ENCODE measurements around the gene MAD1L1.

Gene MAD1L1

GRCh38 chr7:2218444-2218785 is 14.3 kb downstream of the MAD1L1 start:
- no peak for DNase-seq (ENCODE audit: low spot score)

DNA sequence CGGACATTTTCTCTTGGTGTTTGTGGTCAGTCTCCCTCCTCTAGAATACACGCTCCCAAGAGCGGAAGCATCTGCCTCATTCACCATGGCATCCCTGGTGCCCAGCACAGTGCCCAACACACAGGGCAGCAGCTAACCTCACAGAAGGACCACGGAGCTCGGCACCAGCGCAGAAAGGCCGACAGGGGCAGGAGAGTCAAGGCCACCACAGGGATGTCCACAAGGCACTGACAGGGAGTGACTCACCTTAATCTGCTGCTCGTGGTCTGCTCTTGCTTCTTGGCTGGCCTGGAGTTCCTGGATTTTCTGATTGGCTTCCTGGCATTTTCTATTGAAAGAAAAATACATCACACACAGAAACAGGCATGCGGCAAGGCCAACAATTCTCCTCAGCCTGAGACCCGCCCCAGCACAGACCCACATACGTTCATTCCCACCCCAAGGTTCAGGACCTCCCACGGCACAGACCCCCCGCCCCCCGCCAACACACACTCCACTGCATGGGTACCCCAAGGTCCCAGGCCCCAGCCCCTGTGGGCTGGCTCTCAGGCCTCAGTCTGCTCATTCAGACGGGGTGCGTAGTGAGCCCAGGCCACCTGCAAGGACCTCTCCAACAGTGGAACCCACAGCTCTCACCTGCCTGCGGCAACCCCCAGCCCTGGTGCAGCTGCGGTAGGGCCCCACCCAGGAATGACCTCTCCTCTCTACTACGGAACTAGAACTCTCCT is 14.9 kb downstream of the MAD1L1 start:
- no peak for DNase-seq (ENCODE audit: low spot score)

DNA sequence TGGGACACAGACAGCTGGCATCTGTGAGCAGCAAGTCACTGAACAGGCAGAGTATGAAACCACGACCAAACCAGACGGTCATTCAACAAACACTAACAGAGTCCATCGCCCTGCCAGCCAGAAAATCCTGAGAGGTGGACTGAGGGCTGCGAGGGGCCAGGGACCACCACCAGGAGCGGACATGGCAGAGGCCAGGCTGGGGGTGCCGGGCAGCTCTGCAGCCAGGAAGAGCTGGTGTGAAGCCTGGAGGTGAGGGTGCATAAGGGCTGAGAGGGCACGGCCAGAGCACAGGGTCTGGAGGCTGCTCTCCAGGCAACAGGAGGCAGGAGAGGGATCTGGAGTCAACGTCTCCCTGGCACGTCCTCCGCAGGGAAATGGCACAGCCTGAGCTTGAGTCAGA is 15.5 kb downstream of the MAD1L1 start:
- no peak for DNase-seq (ENCODE audit: low spot score)

DNA sequence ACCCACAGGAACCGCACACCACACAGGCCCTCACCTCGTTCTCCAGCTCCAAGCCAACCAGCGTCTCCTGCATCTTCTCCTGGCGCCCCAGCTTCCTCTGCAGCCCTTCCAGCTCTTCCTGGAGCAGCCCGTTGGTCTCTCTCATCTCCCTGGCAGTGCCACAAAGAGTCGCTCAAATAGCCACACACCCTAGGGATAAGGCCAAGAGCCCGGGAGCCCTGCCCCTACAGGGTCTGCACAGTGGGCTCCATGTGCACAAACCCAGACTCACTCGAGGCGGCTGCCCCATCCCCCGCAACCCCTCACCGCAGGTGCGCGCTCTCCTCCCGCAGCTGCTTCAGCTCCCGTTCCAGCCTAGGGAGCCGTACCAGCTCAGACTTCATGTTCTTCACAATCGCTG is 16.9 kb downstream of the MAD1L1 start:
- no peak for DNase-seq (ENCODE audit: low spot score)

GRCh38 chr7:2214636-2215035 is 18.1 kb downstream of the MAD1L1 start:
- DNase-seq (ENCODE audit: low spot score): no peak

GRCh38 chr7:2213551-2214215 is 19.1 kb downstream of the MAD1L1 start:
- DNase-seq (ENCODE audit: low spot score): no peak

DNA sequence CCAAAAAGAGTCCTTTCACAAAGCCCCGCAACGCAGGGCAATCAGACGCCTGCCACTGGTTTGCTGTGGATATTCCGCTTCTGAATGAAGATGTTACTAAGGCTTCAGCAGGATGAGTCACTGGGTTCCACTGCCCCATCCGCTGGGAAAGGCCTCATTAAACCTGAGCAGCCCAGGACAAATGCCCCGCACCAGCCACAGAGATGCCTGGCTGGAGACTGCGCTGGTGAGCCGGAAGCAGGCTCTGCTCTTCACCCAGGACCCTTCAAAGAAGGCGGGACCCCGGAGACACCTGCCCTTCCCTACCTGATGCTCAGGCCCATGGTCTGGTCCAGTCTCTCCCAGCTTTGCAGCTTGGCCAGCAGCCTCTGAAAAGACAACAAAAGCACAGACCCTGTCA is 19.8 kb downstream of the MAD1L1 start:
- DNase-seq (ENCODE audit: low spot score): no peak

GRCh38 chr7:2211926-2212325 is 20.8 kb downstream of the MAD1L1 start:
- no peak for DNase-seq (ENCODE audit: low spot score)

GRCh38 chr7:2211259-2211880 is 21.4 kb downstream of the MAD1L1 start:
- no peak for DNase-seq (ENCODE audit: low spot score)

- no peak for DNase-seq (ENCODE audit: low spot score)
Measured at GRCh38 chr7:2210551-2211258, 22.0 kb downstream of the MAD1L1 start.

GRCh38 chr7:2209961-2210323 is 22.8 kb downstream of the MAD1L1 start:
- no peak for DNase-seq (ENCODE audit: low spot score)

DNA sequence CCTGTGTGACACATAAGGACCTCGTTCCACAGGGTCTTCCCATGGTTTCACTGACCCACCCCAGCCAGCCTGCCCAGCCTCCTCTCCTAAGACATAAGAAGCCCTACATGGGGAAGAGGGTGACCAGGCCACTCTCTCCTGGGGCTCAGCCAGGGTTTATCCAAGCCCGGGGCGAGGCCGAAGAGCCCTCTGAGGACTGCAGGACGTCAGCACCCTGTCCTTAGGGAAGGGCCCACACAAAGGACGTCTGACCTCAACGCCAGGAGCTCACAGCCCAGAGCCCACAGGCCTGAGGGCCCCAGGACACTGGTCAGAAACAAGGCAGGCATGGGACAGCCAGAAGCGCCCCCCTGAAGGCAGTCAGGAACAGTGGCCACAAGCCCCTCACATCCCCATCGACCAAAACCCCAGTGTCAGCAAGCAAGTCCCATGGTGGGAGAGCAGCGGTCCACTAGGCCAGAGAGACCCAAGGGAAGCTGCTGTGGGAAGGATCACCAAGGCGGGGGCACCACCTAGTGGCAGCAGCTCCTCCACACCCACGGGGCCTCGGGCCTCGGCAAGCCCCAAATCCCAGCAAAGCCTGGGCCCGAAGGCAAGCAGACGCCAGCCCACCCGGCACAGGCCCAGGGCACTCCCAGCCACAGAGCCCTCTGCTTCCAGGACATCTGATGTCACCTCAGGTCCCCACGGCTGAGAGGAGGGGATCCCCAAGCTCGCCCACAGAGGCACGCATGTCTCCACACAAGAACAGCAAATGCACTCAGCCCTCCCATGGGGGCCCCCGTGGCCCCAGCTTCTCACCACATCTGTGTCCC is 23.4 kb downstream of the MAD1L1 start:
- DNase-seq (ENCODE audit: low spot score): no peak

GRCh38 chr7:2208712-2209111 is 24.0 kb downstream of the MAD1L1 start:
- DNase-seq (ENCODE audit: low spot score): no peak

- DNase-seq (ENCODE audit: low spot score): no peak
Measured at GRCh38 chr7:2205036-2205780, 27.5 kb downstream of the MAD1L1 start.

GRCh38 chr7:2204446-2204845 is 28.3 kb downstream of the MAD1L1 start:
- DNase-seq (ENCODE audit: low spot score): no peak

DNA sequence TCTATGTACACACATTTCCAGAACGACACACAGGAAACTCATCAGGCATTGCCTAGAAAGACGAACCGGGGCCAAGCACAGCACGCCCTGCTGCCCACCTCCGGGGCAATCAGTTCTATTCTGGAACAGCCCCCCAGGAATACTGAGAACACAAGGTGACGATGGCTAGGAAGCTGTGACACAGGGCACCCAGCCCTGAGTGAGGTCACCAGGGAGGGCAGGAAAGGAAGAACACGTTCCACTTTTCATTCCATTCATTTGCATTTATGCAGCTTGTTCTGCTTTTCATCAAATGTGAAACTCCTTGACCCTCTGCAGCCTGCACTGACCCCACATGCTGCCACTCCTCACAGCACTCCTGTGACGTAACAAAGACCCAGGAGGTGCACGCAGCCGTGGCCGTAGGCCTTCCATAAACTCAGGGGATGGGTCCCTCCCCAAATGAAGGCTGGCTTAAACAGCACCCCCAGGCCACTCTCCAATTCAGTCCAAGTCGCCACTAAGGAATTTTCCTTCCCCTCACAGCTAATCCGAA is 28.9 kb downstream of the MAD1L1 start:
- DNase-seq (ENCODE audit: low spot score): no peak

DNA sequence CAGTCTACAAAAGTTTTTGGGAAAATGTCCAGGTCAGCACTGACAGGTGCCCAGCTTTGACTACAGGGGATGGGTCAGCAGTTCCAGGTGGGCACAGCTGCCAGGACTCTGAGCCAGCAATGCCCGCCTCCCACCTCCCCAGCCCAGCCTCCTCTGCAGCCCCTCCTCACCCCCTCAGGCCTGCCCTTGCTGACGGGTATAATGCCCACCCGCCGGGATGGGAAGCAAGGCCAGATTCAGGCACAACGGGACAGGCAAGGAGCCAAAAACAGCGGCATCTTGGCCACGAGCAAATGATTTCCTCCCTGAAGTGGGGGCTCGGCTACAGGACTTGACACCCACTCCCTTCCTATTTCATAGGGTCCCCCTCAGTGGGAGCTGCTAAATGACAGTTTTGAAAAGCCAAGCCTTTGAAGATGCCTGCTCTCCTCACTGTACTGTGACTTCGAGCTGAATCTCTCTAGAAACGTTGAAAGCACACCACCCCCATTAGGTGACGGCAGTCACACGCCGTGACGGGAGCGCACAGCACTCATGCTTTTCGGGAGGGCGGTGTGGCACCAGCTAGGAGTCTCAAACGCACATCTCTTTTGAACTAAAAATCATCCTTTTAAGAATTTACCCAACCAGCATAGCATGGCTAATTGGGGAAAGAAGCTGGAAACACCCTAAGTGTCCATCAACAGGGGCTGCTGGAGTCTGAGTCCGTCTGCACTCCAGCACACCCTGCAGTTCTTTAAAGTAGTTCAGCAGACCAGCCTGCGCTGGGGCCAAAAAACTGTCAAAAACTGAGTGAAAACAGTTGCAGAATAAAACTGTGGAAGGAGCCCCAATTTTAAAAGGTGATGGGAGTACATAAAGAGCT is 29.6 kb downstream of the MAD1L1 start:
- DNase-seq (ENCODE audit: low spot score): no peak

- DNase-seq (ENCODE audit: low spot score): no peak
Measured at GRCh38 chr7:2202361-2202761, 30.4 kb downstream of the MAD1L1 start.

DNA sequence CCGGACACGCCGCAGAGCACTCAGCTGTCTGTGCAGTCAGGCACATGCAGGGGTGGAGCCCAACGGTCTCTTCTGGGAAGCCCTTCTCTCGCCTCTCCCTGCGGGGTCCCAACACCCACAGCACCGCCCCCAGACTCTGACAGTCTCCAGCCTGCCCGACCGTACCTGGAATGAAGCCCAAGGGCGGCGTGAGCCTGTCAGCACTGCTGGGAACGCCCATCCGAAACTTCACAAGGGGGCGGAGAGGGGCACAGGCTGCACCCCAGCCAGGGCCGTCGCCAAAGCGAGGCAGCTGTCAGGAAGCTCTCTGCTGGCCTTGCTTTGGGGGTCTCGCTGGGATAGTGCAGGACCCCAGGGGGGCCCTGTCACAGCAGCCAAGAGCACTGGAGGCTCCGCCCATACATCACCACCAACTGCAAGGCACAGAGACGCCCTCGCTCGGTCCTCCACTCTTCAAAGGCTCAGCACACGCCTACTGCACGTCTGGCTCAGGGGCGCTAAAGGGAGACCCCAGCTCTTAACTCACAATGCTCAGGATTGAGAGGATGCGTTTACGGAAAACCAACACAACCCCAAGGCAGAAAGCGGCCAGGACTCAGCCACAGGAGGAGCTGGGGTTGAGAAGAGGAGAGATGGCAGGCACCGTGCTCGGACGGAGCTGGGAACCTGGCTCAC is 30.9 kb downstream of the MAD1L1 start:
- no peak for DNase-seq (ENCODE audit: low spot score)

- no peak for DNase-seq (ENCODE audit: low spot score)
Measured at GRCh38 chr7:2201128-2201527, 31.6 kb downstream of the MAD1L1 start.
